Subcutaneous adipose tissue (tissue), 4 donors: ENCODE results near the gene SLC13A3. TPM values are rescaled to one million over a fixed set of nuclear protein-coding genes. Genes with fewer than 3 reads are reported as not detected.

Source experiments
- CTCF ChIP-seq: fragments of 450-650 bp; IDR thresholded peaks from one replicate; pipeline ENCODE4 v1.5.1; 2016; ENCODE audit warnings: low read depth, mild to moderate bottlenecking, control low read depth, antibody characterized with exemption, moderate library complexity
- total RNA-seq, 4 donors: library from RNA; depleted of rRNA; stranded (reverse); fragments of >200 nt; gene quantifications; one replicate each; pipeline ENCODE4 v1.1.0, GENCODE V29; 2016

Gene SLC13A3
- total RNA-seq, 4 donors from 2014 or later: 0.88 to 4.3 (median 1.5) TPM

- TF ChIP-seq CTCF: no peak
Measured at GRCh38 chr20:46588532-46589511, 62.4 kb downstream of the SLC13A3 start.

GRCh38 chr20:46587986-46588385 lies 63.3 kb downstream of the SLC13A3 start:
- no peak for TF ChIP-seq CTCF

GRCh38 chr20:46586724-46587123 lies 64.5 kb downstream of the SLC13A3 start:
- no peak for TF ChIP-seq CTCF

GRCh38 chr20:46584508-46584907 lies 66.8 kb downstream of the SLC13A3 start:
- TF ChIP-seq CTCF: no peak

- no peak for TF ChIP-seq CTCF
Measured at GRCh38 chr20:46583411-46584214, 67.6 kb downstream of the SLC13A3 start.

- no peak for TF ChIP-seq CTCF
Measured at GRCh38 chr20:46582648-46583047, 68.6 kb downstream of the SLC13A3 start.

- no peak for TF ChIP-seq CTCF
Measured at GRCh38 chr20:46581391-46581790, 69.9 kb downstream of the SLC13A3 start.
